Measurements from ENCODE around the gene MBP. TPM values are rescaled to one million over a fixed set of nuclear protein-coding genes. Genes with fewer than 3 reads are reported as not detected.
A peak's percentile ranks its signal among the peaks of the same experiment; 100 is the strongest.
"Not testable (repeated sequence)": the region's sequence is repeated elsewhere in the genome, so short reads cannot be mapped to it uniquely, and the experiment has no call there.

MBP gene
- total RNA-seq, 2 donors from 2014 or later = 41.6 to 42.1 TPM

DNA sequence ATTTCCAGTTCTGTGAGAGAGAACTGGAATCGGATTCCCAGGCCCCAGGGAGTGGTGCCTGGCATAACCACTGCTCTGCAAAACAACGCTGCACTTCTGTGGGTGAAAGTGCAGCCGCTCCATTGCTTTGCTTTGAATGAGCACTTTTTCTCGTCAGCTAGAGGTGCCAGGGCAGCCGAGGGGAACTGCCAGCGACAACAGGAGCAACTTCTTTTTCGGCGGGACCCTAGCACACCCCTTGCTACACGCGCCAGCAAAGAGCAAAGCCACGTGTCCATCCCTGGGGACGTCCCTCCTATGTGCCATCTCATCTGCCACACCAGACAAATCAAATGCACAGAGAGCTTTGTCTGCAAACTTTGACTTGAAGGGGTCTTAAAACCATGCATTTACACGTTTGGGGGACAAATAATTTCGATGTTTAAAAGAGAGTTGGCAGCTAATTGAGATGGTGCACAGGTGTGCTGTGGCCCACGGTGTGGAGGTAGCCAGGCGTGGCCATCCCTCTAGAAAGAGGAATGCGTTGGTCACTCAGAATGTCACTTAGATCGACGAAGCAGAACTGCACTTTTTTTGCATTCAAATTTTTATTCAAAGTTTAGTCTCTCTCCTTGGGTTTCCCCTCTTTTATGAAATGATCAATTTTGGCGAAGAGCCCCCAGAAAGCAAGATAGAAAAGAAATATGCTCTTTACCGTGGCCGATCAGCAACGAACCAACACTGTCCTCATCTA, 151.8 kb downstream of the MBP start:
- DNase-seq (ENCODE audit: low spot score) = no peak
- intact Hi-C loops (cut with DNase I) = no loop called here

DNA sequence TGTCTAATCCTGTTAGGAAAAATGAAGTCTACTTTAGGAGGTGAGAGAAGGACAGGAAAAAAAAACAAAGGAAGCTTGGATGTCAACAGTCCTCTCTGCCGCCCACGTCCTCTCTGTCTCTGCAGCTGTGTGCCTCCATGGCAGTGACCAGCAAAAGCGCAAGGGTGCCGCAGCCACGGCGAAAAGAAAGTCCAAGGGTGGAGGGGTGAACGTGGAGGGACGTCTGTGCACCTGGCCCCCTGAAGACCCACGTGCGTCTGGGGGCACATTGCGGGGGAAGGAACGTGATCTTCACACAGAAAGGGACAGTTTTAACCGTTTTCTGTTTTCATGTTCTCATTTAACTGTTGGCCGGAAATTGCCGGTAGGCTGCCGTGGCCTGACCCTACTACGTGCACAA, 152.7 kb downstream of the MBP start:
- intact Hi-C loops (cut with DNase I) = no loop called here
- DNase-seq (ENCODE audit: low spot score) = no peak

DNA sequence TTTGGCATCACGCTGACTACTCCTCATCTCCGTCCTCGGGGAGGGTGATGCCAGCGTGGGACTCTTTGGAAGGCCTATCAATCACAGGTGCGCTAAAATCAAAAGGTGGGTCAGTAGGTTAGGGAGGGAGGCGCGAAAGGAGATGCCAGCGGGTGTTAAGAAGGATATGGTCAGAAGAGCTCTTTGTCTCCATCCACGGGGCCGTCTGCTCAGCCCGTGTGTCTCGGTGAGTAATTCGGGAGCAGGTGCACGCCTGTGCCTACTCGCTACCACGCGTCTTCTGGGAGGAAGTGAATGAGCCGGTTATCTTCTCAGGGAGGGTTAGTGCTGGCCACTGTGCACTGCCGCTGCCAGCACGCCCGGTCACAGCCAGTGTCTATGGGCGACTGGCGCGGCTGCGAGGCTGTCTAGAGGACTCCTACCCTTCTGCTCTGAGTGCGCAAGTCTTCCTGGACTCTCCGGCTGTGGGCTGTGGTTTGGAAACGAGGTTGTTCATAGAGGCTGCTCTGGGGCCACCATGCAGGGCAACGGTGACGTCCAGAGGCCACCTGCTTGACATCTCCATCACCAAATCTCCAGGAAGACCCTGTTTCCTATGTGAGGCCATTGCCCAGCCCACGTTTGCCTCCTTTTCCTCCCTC, 153.4 kb downstream of the MBP start:
- intact Hi-C loops (cut with DNase I) = no loop called here
- no peak for DNase-seq (ENCODE audit: low spot score)

DNA sequence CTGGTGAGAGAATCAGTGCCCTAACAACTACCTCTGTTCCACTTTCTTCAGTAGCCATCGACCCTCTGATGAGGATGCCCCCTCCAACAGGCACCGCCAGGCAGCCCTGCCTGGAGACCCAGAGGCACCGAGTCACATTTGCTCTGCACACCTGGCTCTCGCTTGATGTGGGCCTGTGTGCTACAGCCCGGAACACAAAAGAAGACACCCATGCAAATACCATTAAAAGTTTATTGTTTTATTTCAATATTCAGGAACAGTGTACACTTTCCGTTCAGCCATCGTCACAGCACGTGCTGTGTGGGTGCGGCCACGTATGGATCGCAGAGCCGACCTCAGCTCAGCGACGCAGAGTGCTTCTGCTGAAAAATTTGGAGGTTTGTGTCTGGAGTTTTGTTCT, 154.0 kb downstream of the MBP start:
- no peak for DNase-seq (ENCODE audit: low spot score)
- intact Hi-C loops (cut with DNase I) = no loop called here

DNA sequence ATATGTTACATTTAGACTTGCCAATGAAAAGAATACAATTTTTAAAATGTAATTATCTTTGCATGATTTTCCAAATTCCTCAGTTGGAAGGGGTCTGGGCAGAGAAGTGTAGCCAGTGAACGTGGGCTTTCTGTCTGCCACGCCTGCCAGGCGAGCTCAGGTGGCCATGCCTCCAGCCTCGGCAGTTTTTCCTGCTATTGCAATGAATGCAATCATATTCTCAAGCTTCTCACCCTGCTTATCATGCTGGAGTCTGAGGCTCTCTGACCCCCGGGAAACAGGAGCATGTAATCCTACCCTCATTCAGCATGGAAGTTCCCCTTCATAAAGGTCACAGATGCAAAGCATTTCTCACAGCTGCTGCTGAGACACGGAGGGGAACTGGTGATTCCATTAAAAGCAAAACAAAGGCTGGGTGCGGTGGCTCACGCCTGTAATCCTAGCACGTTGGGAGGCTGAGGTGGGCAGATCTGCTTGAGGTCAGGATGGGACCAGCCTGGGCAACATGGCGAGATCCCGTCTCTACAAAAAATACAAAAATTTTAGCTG, 154.8 kb downstream of the MBP start:
- DNase-seq (ENCODE audit: low spot score) = peak; percentile 49
- intact Hi-C loops (cut with DNase I) = no loop called here

DNA sequence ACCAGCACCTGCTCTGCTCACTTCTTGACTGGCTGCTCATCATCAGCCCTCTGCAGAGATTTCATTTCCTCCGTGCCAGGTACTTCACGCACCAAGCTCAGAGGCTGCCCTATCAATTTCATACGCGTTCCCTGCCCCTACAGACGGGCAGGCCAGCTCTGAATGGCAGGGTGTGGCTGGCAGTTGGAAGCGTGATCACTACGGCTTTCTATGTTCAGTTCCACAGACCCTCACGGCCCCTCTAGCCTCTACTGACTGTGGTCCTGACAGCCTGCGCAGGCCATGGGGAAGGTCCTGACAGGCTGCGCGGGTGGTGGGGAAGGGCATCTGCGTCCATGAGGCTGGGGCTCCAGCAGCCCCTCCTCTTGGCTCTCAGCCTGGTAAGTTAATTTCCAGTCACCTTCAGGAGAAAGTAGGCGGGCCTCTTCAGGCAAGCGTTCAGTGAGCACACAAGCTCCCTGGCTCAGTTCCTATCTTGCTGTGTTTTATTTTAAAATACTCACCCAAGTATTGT, 155.4 kb downstream of the MBP start:
- no peak for DNase-seq (ENCODE audit: low spot score)
- intact Hi-C loops (cut with DNase I) = no loop called here

DNA sequence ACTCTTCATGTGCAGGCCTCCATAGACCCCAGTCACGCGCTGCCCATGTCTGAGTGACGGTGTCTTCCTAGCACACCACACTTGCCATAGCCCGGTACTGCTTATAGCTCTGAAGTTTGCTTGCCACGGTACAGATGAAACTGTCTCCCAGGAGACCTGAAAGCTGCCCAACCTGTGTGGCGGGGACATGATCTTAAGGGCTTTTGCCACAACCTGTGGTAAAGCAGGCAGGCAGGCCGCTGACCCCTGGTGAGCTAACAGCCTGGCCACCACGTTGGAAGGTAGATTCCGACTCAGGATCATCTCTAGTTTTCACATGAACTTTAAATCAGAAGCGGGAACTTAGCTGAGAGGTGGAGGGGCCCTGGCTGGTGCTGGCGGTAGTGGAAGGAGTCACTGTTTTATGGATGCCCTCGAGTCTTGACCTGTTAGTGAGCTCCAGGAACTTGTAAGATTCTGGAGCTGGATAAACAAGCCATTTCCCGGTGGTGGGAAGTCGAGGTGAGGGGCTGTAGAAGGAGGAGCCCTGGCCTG, 156.9 kb downstream of the MBP start:
- no peak for DNase-seq (ENCODE audit: low spot score)
- intact Hi-C loops (cut with DNase I) = no loop called here

DNA sequence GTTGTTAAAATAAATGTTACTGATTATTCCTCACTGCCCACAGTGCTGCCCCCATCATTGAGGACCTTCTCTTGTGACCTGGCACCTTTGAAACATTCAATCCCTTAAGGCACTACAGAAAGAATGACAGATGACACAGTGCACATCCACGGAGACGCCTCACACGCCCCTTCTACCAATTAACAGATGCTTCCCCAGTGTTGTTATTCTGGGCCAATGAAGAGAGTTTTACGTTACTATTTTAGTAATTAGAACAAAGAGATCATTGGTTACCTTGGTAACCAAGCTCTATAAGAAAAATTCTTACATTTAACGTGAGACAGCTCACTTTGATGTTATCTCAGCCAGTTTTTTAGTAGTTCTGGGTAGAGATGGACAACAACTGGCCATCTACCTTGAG, 158.2 kb downstream of the MBP start:
- intact Hi-C loops (cut with DNase I) = no loop called here
- DNase-seq (ENCODE audit: low spot score) = no peak

DNA sequence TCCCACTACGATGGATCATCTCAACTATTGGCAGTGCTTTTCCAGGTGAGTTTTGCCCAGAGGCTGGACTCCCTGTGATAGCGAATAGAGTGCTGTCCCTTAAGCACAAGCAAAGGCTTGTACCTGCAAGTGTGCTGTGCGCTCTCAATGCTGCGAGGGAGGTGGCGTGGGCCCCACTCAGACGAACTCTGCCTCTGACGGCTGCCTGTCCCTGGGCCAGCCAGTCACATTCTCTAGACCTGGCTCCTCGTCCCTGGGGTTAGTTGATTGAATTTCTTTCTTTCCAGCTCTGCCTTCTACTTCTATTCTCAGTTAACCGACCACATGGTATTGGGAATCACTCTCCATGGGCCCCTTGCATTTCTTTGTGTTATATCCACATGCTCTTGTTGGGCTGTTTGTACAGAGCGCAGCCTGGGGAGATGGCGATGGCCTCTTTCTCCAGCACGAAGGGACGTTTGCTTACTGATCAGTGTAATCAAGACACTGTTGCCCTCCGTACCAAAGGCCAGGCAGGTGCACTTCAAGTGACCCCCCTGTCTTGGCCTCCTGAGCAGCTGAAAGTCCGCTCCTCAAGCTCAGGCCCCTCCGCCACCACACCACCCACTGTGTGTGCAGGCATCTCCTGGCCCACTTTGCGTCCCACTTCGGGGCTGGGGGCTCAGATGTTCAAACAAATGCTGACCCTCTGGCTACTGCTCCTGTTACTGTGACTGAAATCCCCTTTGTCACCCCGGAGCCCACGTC, 158.9 kb downstream of the MBP start:
- no peak for DNase-seq (ENCODE audit: low spot score)
- intact Hi-C loops (cut with DNase I) = no loop called here

DNA sequence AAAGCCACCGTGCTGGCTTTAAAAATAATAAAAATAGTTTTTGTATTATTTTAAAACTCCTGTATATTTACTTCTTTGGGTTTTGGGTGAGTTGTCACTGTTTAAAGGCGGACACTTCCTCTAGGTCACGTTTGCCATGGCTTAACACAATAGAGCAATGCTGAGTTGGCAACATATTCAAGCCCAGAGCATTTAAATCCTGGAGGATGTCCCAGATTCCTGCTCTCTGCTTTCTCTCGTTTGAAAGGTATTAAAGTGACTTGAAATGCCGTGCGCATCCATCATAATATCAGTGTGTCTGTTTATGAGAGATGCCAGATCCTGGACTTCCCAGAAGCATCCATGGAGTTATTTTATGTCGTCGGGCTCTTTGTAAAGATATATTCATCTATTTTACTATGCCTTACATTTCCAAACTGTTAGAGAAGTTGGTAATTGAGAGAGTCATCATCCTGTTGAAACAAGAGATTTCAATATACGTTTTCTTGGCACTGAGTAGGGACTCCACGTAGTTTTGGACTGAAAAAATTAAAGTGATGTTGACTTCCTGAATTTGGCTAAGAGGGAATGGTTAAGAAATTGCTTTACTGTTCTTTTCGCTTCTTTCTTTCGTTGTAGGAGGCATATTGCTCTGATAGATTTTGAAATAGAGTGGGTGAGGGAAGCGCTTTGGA, 159.6 kb downstream of the MBP start:
- DNase-seq (ENCODE audit: low spot score) = no peak
- intact Hi-C loops (cut with DNase I) = no loop called here

DNA sequence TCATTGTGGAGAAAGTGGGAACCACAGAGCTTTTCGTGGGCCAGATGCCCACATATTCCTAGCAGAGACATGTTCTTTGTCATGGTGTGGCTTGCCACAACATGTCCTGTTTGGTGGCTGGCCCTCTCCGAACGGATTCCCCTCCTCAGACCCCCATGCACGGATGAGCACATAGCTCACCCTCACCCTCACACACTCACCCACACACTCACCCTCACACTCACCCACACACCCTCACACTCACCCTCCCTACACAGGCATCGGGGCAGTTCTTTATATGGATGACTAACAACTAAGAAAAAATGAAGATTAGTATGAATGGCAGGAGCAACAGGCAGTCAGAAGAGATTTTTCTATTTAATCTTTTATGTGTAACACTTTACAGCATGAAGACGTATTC, 160.3 kb downstream of the MBP start:
- intact Hi-C loops (cut with DNase I) = no loop called here

DNA sequence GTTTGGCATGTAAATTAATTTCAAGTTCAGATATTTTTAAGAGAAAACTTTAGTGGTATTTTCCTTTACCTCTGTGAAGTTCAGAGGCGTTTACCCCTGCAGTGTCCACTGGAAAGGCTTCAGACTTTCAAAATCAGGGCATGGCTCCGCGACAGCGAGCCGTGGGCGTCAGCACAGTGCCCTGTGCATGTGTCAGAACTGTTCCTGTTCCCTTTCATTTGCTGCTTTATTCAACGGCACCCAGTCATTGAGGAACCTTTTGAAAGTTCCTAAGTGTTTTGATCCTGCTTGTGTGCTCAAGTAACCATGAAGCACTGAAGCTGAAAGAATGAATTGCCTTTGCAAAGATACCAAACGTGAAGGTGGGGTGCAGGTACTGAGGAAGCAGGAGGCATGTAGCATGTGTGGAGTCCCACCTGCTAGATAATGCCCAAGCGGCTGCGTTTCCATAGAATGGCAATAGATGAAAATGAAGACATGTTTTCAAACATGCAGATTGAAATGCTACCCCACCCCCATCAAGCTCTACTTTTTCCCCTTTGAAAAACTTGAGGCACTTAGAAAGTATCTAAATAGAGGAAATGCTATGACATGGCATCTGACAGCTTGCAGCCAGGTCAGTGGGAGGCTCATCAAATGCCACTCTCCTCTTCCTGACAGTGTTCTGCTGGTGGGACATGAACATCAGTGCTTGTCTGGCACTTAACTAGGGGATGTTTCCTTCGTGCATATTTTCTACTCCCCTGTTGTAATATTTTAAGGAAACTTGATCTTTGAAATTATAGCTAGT, 161.6 kb downstream of the MBP start:
- intact Hi-C loops (cut with DNase I) = no loop called here
- DNase-seq (ENCODE audit: low spot score) = no peak

More for the DNA sequence above, 160.3 kb downstream of the MBP start:
- no peak for DNase-seq (ENCODE audit: low spot score)

DNA sequence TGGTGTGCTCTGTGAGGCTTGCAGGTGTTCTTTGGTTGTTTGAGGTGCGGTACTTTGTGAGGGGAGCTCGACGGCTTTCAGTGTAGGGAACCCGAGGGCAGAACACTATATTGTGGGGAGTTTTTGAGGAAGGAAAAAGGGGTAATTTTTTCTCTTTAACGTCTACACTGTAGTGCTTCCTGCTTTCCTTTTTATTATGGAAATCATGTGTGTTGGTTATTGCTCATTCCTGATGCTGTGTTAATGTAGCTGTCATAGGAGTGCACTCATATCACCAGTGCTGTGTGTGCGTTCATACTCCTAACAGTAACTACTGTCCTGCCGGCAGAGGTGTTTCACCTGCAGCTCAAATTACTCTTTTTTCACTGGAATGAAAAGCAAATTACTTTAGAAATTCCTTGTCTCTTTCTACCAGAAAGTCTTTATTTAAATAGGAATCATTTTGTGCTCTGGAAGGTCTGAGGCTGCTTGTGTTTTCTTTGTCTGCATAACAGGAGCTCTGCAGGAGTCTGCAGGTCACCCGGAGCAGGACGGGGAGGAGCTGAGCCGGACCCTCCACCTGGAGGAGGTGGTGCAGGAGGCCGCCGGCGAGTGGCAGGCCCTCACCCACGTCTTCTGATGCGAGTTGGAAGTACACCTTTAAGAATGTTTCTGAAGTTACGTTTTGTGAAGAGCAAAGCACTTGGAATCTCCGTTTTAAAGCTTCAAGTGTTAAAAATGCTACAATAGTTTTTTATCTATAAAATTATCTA, 164.7 kb downstream of the MBP start:
- intact Hi-C loops (cut with DNase I) = no loop called here
- DNase-seq (ENCODE audit: low spot score) = no peak

DNA sequence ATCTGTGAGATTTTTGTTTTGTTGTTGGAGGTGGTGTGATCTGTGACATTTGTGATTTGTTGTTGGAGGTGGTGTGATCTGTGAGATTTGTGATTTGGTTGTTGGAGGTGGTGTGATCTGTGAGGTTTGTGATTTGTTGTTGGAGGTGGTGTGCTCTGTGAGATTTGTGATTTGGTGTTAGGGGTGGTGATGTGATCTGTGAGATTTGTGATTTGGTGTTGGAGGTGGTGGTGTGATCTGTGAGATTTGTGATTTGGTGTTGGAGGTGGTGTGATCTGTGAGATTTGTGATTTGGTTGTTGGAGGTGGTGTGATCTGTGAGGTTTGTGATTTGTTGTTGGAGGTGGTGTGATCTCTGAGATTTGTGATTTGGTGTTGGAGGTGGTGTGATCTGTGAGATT, 165.3 kb downstream of the MBP start:
- DNase-seq (ENCODE audit: low spot score); intact Hi-C loops (cut with DNase I): not testable (repeated sequence)

DNA sequence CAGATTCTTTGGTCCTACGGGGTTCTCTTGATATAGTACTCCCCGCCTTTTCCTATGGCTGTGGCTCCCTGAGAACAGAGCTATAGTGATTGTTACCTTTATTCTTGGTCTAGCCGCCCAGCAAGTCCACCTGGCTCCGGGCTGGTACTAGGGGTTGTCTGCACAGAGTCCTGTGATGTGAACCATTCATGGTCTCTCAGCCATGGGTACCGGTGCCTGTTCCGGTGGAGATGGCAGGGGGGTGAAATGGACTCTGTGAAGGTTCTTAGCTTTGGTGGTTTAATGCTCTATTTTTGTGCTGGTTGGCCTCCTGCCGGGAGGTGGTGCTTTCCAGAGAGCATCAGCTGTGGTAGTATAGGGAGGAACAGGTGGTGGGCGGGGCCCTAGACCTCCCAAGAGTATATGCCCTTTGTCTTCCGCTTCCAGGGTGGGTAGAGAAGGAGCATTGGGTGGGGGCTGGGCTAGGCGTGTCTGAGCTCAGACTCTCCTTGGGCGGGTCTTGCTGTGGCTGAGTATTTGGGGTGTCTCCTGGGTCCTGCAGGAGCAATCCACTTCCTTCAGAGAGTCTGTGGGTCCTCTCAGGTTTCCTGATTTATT, 166.9 kb downstream of the MBP start:
- DNase-seq (ENCODE audit: low spot score); intact Hi-C loops (cut with DNase I): not testable (repeated sequence)

DNA sequence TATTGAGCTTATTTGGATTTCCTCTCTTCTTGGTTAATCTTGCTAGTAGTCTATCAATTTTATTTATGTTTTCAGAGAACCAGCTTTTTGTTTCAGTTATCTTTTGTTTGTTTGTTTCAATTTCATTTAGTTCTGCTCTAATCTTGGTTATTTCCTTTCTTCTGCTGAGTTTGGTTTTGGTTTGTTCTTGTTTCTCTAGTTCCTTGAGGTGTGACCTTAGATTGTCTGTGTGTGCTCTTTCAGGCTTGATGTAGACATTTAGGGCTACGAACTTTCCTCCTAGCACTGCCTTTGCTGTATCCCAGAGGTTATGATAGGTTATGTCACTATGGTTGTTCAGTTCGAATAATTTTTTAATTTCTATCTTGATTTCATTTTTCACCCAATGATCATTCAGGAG, 168.6 kb downstream of the MBP start:
- intact Hi-C loops (cut with DNase I) = no loop called here
- no peak for DNase-seq (ENCODE audit: low spot score)

DNA sequence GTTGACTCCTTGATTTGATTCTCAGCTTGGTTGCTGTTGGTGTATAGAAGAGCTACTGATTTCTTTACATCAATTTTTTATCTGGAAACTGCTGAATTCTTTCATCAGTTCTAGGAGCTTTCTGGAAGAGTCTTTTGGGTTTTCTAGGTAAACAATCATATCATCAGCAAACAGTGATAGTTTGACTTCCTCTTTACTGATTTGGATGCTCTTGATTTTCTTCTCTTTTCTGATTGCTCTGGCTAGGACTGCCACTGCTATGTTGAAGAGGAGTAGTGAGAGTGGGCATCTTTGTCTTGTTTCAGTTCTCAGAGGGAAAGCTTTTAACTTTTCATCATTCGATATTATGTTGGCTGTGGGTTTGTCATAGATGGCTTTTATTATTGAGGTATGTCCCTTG, 169.7 kb downstream of the MBP start:
- no peak for DNase-seq (ENCODE audit: low spot score)

More for the DNA sequence above, 169.7 kb downstream of the MBP start:
- intact Hi-C loops (cut with DNase I) = no loop called here

All from posterior vena cava (tissue), 2 donors.